Liver (tissue), 9 donors: Measurements from ENCODE around the gene HDAC2. TPM values are rescaled to one million over a fixed set of nuclear protein-coding genes. Genes with fewer than 3 reads are reported as not detected.

Experiments
- DNase-seq: peaks from one replicate; pipeline ENCODE4 v3.0.0-alpha.2; 2017; ENCODE audit warnings: low spot score
- H3K27ac ChIP-seq, 2 donors: one replicate each; pipeline ENCODE4 v1.7.0; 2013; ENCODE audit warnings: inconsistent platforms in 2 of 2, low read length in 2 of 2, control low read depth in 1 of 2, low read depth in 1 of 2, mild to moderate bottlenecking in 1 of 2
- H3K27me3 ChIP-seq, 4 donors: one replicate each; pipeline versions ENCODE4 v1.6.1 to v1.7.0; 2013; ENCODE audit warnings: low read length in 3 of 4, inconsistent platforms in 1 of 4, mild to moderate bottlenecking in 1 of 4, moderate library complexity in 1 of 4; ENCODE audit not compliant: control insufficient read depth in 4 of 4, insufficient read depth in 4 of 4
- H3K36me3 ChIP-seq, 4 donors: one replicate each; pipeline versions ENCODE4 v1.6.1 to v1.7.0; 2013; ENCODE audit warnings: low read length in 3 of 4, mild to moderate bottlenecking in 3 of 4, low read depth in 1 of 4, moderate library complexity in 1 of 4; ENCODE audit not compliant: control insufficient read depth in 4 of 4, insufficient read depth in 3 of 4
- H3K4me1 ChIP-seq, 4 donors: one replicate each; pipeline versions ENCODE4 v1.6.1 to v1.7.0; 2013; ENCODE audit warnings: low read length in 3 of 4, mild to moderate bottlenecking in 3 of 4, moderate library complexity in 1 of 4; ENCODE audit not compliant: control insufficient read depth in 4 of 4, insufficient read depth in 4 of 4
- H3K4me3 ChIP-seq, 3 donors: one replicate each; pipeline versions ENCODE4 v1.6.1 to v1.7.0; 2013; ENCODE audit warnings: low read length in 3 of 3, control low read depth in 1 of 3, low read depth in 1 of 3, mild to moderate bottlenecking in 1 of 3
- H3K9ac ChIP-seq, 2 donors: one replicate each; pipeline ENCODE4 v1.7.0; 2013; ENCODE audit warnings: low read length in 2 of 2, mild to moderate bottlenecking in 2 of 2, moderate library complexity in 2 of 2, control low read depth in 1 of 2, low read depth in 1 of 2
- H3K9me3 ChIP-seq, 4 donors: one replicate each; pipeline versions ENCODE4 v1.6.1 to v1.7.0; 2013; ENCODE audit warnings: low read length in 3 of 4; ENCODE audit not compliant: control insufficient read depth in 4 of 4
- EGR1 ChIP-seq, 2 donors: IDR thresholded peaks; 2 replicates each; pipeline ENCODE4 v1.6.1; 2016 to 2018; ENCODE audit warnings: antibody characterized with exemption in 2 of 2, low read depth in 2 of 2
- FOXA1 ChIP-seq: IDR thresholded peaks from 2 replicates; pipeline ENCODE4 v1.6.1; 2016; ENCODE audit warnings: antibody characterized with exemption
- FOXA2 ChIP-seq: IDR thresholded peaks from 2 replicates; pipeline ENCODE4 v1.6.1; 2016; ENCODE audit warnings: antibody characterized with exemption
- GABPA ChIP-seq, 2 donors: IDR thresholded peaks in 1 of 2; conservative IDR thresholded peaks in 1 of 2; 2 replicates each; pipeline ENCODE4 v1.6.1; 2016; ENCODE audit warnings: antibody characterized with exemption in 2 of 2, mild to moderate bottlenecking in 1 of 2, moderate library complexity in 1 of 2
- HNF4A ChIP-seq, 2 donors: conservative IDR thresholded peaks; 2 replicates each; pipeline ENCODE4 v1.6.1; 2016; ENCODE audit warnings: antibody characterized with exemption in 2 of 2, mild to moderate bottlenecking in 2 of 2
- HNF4G ChIP-seq: IDR thresholded peaks from 2 replicates; pipeline ENCODE4 v1.6.1; 2016; ENCODE audit warnings: antibody characterized with exemption
- JUND ChIP-seq, 2 donors: IDR thresholded peaks; 2 replicates each; pipeline ENCODE4 v1.6.1; 2016; ENCODE audit warnings: antibody characterized with exemption in 2 of 2
- MAX ChIP-seq: IDR thresholded peaks from 2 replicates; pipeline ENCODE4 v1.6.1; 2016; ENCODE audit warnings: antibody characterized with exemption
- NR2F2 ChIP-seq: IDR thresholded peaks from 2 replicates; pipeline ENCODE4 v1.6.1; 2016; ENCODE audit warnings: antibody characterized with exemption
- RAD21 ChIP-seq, 2 donors: IDR thresholded peaks; 2 replicates each; pipeline ENCODE4 v1.6.1; 2016; ENCODE audit warnings: antibody characterized with exemption in 2 of 2, mild to moderate bottlenecking in 2 of 2
- RXRA ChIP-seq, 2 donors: IDR thresholded peaks; 2 replicates each; pipeline ENCODE4 v1.6.1; 2017 to 2018; ENCODE audit warnings: antibody characterized with exemption in 2 of 2, mild to moderate bottlenecking in 1 of 2
- SP1 ChIP-seq: IDR thresholded peaks from 2 replicates; pipeline ENCODE4 v1.6.1; 2018; ENCODE audit warnings: antibody characterized with exemption, mild to moderate bottlenecking
- TAF1 ChIP-seq: conservative IDR thresholded peaks from 2 replicates; pipeline ENCODE4 v1.6.1; 2016; ENCODE audit warnings: antibody characterized with exemption, mild to moderate bottlenecking
- YY1 ChIP-seq: IDR thresholded peaks from 2 replicates; pipeline ENCODE4 v1.6.1; 2016; ENCODE audit warnings: antibody characterized with exemption, mild to moderate bottlenecking
- WGBS: extraction: QIAGEN DNeasy Blood & Tissue Kit; methylation state at CpG from one replicate; pipeline ENCODE4 v1.1.7; 2013; 5-methylcytosine and 5-hydroxymethylcytosine counted together
- polyA plus RNA-seq, 2 donors: library from polyadenylated mRNA; stranded (reverse) in 1 of 2; unstranded in 1 of 2; fragments of 200-250 nt in 1 of 2; fragments of >200 nt in 1 of 2; fragmentation: Nextera tagmentation in 1 of 2; extraction: Ambion mirVana in 1 of 2; gene quantifications; one replicate each; pipeline versions ENCODE4 v1.2.1 to v1.2.3, GENCODE V29; 2013 to 2015
- total RNA-seq, 2 donors: library from RNA; depleted of rRNA; stranded (reverse); fragments of >200 nt; gene quantifications; one replicate each; pipeline ENCODE4 v1.2.3, GENCODE V29; 2014
- TF ChIP-seq, protein P1 (sequence below): IDR thresholded peaks from 2 replicates; pipeline ENCODE4 v1.6.1; 2016; ENCODE audit warnings: antibody characterized with exemption, mild to moderate bottlenecking
- TF ChIP-seq, protein P2 (sequence below): IDR thresholded peaks from 2 replicates; pipeline ENCODE4 v1.6.1; 2016; ENCODE audit warnings: antibody characterized with exemption
- TF ChIP-seq, protein P3 (sequence below): IDR thresholded peaks from 2 replicates; pipeline ENCODE4 v1.6.1; 2016; ENCODE audit warnings: antibody characterized with exemption
- donor health status: healthy.
- donor health status: healthy.
- donor health status: healthy.
- donor health status: healthy.
- donor health status: healthy.

HDAC2 gene
- total and polyA plus RNA-seq, 4 donors, result 14.7 to 56.9 (median 21.0) TPM

DNA sequence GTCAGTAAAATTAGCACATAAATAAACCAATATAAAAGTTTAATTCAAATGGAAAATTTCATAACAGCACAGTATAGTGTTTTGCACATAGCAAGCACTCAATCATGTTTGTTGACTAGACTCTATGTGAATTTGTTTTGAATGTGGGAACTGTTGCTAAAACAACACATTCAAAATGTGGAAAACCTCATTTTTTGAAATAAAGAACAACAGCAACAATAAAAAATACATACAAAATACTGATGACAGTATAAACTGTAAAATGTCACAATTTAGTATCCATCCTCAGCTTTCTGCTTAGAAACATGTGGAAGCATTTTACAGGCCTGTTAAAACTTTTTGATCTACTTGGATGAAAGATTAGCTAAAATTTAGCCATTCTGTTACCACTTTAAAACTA lies 47.4 kb downstream of the HDAC2 start:
- no peaks in the 10 kb centered on the region for H3K9me3 ChIP-seq

GRCh38 chr6:113921299-113921904 lies 49.5 kb downstream of the HDAC2 start:
- Histone ChIP-seq H3K9ac (no peak overlapping the region), H3K36me3 (no peaks in the 10 kb centered on the region), H3K4me1 (no peaks in the 10 kb centered on the region), H3K4me3 (no peak overlapping the region), H3K9me3 (no peaks in the 10 kb centered on the region), H3K27ac (no peak overlapping the region), H3K27me3 (no peaks in the 10 kb centered on the region)
- WGBS, result 80% methylated on average over 4 of the region's 4 CpGs
- no peak for TF ChIP-seq EGR1 (IDR thresholded peaks at IDR 0.05; ENCODE audit: low read depth in 2 of 2)
- TF ChIP-seq, protein P1, sequence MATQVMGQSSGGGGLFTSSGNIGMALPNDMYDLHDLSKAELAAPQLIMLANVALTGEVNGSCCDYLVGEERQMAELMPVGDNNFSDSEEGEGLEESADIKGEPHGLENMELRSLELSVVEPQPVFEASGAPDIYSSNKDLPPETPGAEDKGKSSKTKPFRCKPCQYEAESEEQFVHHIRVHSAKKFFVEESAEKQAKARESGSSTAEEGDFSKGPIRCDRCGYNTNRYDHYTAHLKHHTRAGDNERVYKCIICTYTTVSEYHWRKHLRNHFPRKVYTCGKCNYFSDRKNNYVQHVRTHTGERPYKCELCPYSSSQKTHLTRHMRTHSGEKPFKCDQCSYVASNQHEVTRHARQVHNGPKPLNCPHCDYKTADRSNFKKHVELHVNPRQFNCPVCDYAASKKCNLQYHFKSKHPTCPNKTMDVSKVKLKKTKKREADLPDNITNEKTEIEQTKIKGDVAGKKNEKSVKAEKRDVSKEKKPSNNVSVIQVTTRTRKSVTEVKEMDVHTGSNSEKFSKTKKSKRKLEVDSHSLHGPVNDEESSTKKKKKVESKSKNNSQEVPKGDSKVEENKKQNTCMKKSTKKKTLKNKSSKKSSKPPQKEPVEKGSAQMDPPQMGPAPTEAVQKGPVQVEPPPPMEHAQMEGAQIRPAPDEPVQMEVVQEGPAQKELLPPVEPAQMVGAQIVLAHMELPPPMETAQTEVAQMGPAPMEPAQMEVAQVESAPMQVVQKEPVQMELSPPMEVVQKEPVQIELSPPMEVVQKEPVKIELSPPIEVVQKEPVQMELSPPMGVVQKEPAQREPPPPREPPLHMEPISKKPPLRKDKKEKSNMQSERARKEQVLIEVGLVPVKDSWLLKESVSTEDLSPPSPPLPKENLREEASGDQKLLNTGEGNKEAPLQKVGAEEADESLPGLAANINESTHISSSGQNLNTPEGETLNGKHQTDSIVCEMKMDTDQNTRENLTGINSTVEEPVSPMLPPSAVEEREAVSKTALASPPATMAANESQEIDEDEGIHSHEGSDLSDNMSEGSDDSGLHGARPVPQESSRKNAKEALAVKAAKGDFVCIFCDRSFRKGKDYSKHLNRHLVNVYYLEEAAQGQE, result no peak
- no peak for DNase-seq

More for the DNA sequence above, 47.4 kb downstream of the HDAC2 start:
- Histone ChIP-seq H3K4me3 (no peak overlapping the region), H3K36me3 (no peaks in the 10 kb centered on the region), H3K9ac (no peak overlapping the region), H3K4me1 (no peaks in the 10 kb centered on the region), H3K27me3 (no peaks in the 10 kb centered on the region), H3K27ac (no peak overlapping the region)
- DNase-seq, result no peak
- no peak for TF ChIP-seq NR2F2
- TF ChIP-seq RXRA (IDR thresholded peaks at IDR 0.05), result no peak
- TF ChIP-seq YY1, result no peak
- no peak for TF ChIP-seq JUND (IDR thresholded peaks at IDR 0.05)
- no peak for TF ChIP-seq FOXA1
- no peak for TF ChIP-seq EGR1 (IDR thresholded peaks at IDR 0.05; ENCODE audit: low read depth in 2 of 2)
- no peak for TF ChIP-seq GABPA (IDR thresholded peaks at IDR 0.05 in 1 of 2, conservative IDR thresholded peaks at IDR 0.05 in 1 of 2)
- no peak for TF ChIP-seq TAF1
- TF ChIP-seq, protein P2, sequence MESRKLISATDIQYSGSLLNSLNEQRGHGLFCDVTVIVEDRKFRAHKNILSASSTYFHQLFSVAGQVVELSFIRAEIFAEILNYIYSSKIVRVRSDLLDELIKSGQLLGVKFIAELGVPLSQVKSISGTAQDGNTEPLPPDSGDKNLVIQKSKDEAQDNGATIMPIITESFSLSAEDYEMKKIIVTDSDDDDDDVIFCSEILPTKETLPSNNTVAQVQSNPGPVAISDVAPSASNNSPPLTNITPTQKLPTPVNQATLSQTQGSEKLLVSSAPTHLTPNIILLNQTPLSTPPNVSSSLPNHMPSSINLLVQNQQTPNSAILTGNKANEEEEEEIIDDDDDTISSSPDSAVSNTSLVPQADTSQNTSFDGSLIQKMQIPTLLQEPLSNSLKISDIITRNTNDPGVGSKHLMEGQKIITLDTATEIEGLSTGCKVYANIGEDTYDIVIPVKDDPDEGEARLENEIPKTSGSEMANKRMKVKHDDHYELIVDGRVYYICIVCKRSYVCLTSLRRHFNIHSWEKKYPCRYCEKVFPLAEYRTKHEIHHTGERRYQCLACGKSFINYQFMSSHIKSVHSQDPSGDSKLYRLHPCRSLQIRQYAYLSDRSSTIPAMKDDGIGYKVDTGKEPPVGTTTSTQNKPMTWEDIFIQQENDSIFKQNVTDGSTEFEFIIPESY, result no peak
- no peak for TF ChIP-seq RAD21 (IDR thresholded peaks at IDR 0.05)
- TF ChIP-seq, protein P1, result no peak
- TF ChIP-seq HNF4G, result no peak
- TF ChIP-seq MAX, result no peak
- TF ChIP-seq, protein P3, sequence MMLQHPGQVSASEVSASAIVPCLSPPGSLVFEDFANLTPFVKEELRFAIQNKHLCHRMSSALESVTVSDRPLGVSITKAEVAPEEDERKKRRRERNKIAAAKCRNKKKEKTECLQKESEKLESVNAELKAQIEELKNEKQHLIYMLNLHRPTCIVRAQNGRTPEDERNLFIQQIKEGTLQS, result no peak
- TF ChIP-seq FOXA2, result no peak
- TF ChIP-seq HNF4A (conservative IDR thresholded peaks at IDR 0.05), result no peak
- TF ChIP-seq SP1, result no peak
